Esophagus muscularis mucosa (tissue), 4 donors: Measurements from ENCODE around the gene TBCC. TPM values are rescaled to one million over a fixed set of nuclear protein-coding genes. Genes with fewer than 3 reads are reported as not detected.
A peak's percentile ranks its signal among the peaks of the same experiment; 100 is the strongest.

Experiments
- DNase-seq: peaks from one replicate; pipeline ENCODE4 v3.0.0-alpha.2; 2017; ENCODE audit errors: extremely low spot score
- H3K27ac ChIP-seq, 4 donors: fragments of 200-600 bp; sonication (generic); replicated peaks in 1 of 4; 1 replicate in 3 of 4; 2 replicates in 1 of 4; pipeline ENCODE4 v1.5.1; 2016 to 2019; ENCODE audit warnings: mild to moderate bottlenecking in 1 of 4
- H3K27me3 ChIP-seq, 4 donors: fragments of 200-600 bp; sonication (generic); one replicate each; pipeline versions ENCODE4 v1.5.1 to v1.6.0; 2016 to 2019
- H3K36me3 ChIP-seq, 4 donors: fragments of 200-600 bp; sonication (generic); one replicate each; pipeline ENCODE4 v1.5.1; 2016 to 2019
- H3K4me1 ChIP-seq, 4 donors: fragments of 200-600 bp; sonication (generic); one replicate each; pipeline ENCODE4 v1.5.1; 2016 to 2019
- H3K4me3 ChIP-seq, 4 donors: fragments of 200-600 bp; sonication (generic); 1 replicate in 2 of 4; 2 replicates in 2 of 4; pipeline ENCODE4 v1.5.1; 2016 to 2019; ENCODE audit warnings: mild to moderate bottlenecking in 4 of 4, moderate library complexity in 1 of 4
- H3K9me3 ChIP-seq, 4 donors: fragments of 200-600 bp; sonication (generic); 1 replicate in 3 of 4; 2 replicates in 1 of 4; pipeline ENCODE4 v1.5.1; 2016 to 2019
- EP300 ChIP-seq: sonication (generic); formaldehyde crosslinking; IDR thresholded peaks from one replicate; pipeline ENCODE4 v1.6.1; 2017; ENCODE audit warnings: antibody characterized with exemption
- POLR2A ChIP-seq: fragments of 450-650 bp; IDR thresholded peaks from one replicate; pipeline ENCODE4 v1.6.1; 2017; ENCODE audit warnings: antibody characterized with exemption, moderate library complexity, mild to moderate bottlenecking, low read depth
- POLR2AphosphoS5 ChIP-seq, 2 donors: sonication (generic); formaldehyde crosslinking; IDR thresholded peaks; one replicate each; pipeline ENCODE4 v1.6.1; 2017; ENCODE audit warnings: antibody characterized with exemption in 2 of 2
- WGBS: methylation state at CpG from one replicate; pipeline ENCODE4 v1.1.5; 2018; 5-methylcytosine and 5-hydroxymethylcytosine counted together
- intact Hi-C: fragments of 100-400 bp; cut with DNase I; formaldehyde crosslinking; loops from one replicate; pipeline ENCODE4 v1.15.1; 2023
- total RNA-seq, 4 donors: library from RNA; depleted of rRNA; stranded (reverse); fragments of >200 nt; gene quantifications; one replicate each; pipeline versions ENCODE4 v1.1.0 to v1.2.1, GENCODE V29; 2016
- TF ChIP-seq, protein P1 (sequence below), 3 experiments: fragments of 200-600 bp in 2 of 3; fragments of 450-650 bp in 1 of 3; sonication (generic) in 2 of 3; IDR thresholded peaks; one replicate each; pipeline ENCODE4 v1.5.1; 2017 to 2019; ENCODE audit warnings: antibody characterized with exemption in 3 of 3, mild to moderate bottlenecking in 2 of 3, moderate library complexity in 1 of 3

Gene TBCC, protein sequence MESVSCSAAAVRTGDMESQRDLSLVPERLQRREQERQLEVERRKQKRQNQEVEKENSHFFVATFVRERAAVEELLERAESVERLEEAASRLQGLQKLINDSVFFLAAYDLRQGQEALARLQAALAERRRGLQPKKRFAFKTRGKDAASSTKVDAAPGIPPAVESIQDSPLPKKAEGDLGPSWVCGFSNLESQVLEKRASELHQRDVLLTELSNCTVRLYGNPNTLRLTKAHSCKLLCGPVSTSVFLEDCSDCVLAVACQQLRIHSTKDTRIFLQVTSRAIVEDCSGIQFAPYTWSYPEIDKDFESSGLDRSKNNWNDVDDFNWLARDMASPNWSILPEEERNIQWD
- total RNA-seq, result 10 to 100 TPM; 33.2 to 41.9 (median 38.5) TPM

DNA sequence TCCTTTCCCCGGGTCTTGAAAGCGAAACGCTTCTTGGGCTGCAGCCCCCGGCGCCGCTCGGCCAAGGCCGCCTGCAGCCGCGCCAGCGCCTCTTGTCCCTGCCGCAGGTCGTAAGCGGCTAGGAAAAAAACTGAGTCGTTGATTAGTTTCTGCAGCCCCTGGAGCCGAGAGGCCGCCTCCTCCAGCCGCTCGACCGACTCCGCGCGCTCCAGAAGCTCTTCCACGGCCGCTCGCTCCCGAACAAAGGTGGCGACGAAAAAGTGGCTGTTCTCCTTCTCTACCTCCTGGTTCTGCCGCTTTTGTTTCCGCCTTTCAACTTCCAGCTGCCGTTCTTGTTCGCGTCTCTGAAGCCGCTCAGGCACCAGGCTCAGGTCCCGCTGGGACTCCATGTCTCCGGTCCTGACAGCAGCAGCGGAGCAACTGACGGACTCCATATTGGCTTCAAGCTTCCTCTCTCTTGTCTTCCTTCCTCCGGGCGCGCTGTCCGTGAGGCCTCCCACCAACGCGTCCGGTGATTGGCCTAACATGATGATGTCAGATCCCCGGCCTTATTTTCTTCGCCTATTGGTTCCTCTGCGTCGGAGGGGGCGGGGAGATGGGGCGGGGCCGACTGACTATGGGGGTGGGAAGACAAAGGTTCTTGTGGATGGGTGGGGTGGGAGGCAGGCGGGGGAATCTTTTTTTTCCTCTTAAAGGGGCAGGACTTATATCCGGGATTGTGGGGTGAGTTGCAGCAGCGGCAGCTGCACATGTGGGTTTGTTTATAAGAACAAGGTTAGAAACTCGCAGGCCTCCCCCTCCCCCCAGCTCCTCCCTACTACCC lies at the start of gene TBCC:
Gene TBCC (minus strand): TSS at position 464 of the 823 bp plus-strand sequence. CDS start 30 bp downstream, at position 434.
- intact Hi-C loops, result loop anchor here (2.0 to 10.0 kb wide), 3 partner anchors 41 to 131 kb away; partner anchors contain the start of gene RPL7L1
- Histone ChIP-seq H3K4me1 (peaks cover 26 to 60% (median 42%) of the 10 kb centered on the region in 4 donors), H3K27me3 (no peaks in the 10 kb centered on the region), H3K4me3 (peak within 1 kb of the TSS; percentile 91 to 98 (median 95)), H3K27ac (peak within 1 kb of the TSS; percentile 97 to 99 (median 98)), H3K9me3 (no peaks in the 10 kb centered on the region), H3K36me3 (no peaks in the 10 kb centered on the region)
- under 1% methylated on average over 46 of the region's 57 CpGs for WGBS
- peak; percentile 100 for DNase-seq
- TF ChIP-seq, protein P1, sequence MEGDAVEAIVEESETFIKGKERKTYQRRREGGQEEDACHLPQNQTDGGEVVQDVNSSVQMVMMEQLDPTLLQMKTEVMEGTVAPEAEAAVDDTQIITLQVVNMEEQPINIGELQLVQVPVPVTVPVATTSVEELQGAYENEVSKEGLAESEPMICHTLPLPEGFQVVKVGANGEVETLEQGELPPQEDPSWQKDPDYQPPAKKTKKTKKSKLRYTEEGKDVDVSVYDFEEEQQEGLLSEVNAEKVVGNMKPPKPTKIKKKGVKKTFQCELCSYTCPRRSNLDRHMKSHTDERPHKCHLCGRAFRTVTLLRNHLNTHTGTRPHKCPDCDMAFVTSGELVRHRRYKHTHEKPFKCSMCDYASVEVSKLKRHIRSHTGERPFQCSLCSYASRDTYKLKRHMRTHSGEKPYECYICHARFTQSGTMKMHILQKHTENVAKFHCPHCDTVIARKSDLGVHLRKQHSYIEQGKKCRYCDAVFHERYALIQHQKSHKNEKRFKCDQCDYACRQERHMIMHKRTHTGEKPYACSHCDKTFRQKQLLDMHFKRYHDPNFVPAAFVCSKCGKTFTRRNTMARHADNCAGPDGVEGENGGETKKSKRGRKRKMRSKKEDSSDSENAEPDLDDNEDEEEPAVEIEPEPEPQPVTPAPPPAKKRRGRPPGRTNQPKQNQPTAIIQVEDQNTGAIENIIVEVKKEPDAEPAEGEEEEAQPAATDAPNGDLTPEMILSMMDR (IDR thresholded peaks at IDR 0.05), result no peak
- peak; percentile 99 for TF ChIP-seq POLR2AphosphoS5 (IDR thresholded peaks at IDR 0.05)
- no peak for TF ChIP-seq EP300
- peak; percentile 80 for TF ChIP-seq POLR2A

DNA sequence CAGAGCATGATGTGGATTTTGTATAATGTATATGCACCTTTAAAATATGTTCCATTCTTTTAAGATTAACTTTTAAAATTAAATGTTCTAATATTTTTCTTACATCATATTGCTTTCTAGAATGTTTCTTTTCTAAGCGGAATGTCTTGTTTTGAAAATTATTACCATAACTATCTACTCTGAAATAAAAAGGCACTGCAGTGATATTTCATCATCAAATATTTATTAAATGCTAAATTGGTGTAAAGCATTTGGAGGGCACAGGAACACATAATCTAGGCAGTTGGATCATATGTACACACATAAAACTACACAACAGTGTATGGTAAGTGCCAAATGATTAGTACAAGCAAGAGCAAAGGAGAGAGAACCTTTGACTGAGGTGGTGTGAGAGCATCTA lies 49.7 kb upstream of the TBCC start:
- Histone ChIP-seq H3K36me3 (no peaks in the 10 kb centered on the region), H3K4me3 (no peak overlapping the region), H3K9me3 (no peaks in the 10 kb centered on the region), H3K4me1 (peaks cover 16 to 34% (median 30%) of the 10 kb centered on the region in 4 donors), H3K27ac (no peak overlapping the region), H3K27me3 (no peaks in the 10 kb centered on the region)
- intact Hi-C loops, result no loop called here
- no peak for DNase-seq
- 96% methylated on average over 1 of the region's 1 CpG for WGBS
- no peak for TF ChIP-seq POLR2AphosphoS5 (IDR thresholded peaks at IDR 0.05)
- no peak for TF ChIP-seq POLR2A
- TF ChIP-seq, protein P1 (IDR thresholded peaks at IDR 0.05), result no peak
- no peak for TF ChIP-seq EP300

- Histone ChIP-seq H3K27me3 (no peaks in the 10 kb centered on the region), H3K36me3 (no peaks in the 10 kb centered on the region), H3K4me1 (peaks cover 45 to 58% (median 54%) of the 10 kb centered on the region in 4 donors), H3K4me3 (no peak overlapping the region), H3K9me3 (no peaks in the 10 kb centered on the region), H3K27ac (peak overlapping the region in 3 of 4 donors; percentile 13 to 51 (median 36))
- intact Hi-C loops, result no loop called here
- WGBS, result 90% methylated on average over 3 of the region's 3 CpGs
- no peak for TF ChIP-seq POLR2A
- TF ChIP-seq EP300, result no peak
- no peak for TF ChIP-seq POLR2AphosphoS5 (IDR thresholded peaks at IDR 0.05)
- TF ChIP-seq, protein P1 (IDR thresholded peaks at IDR 0.05), result no peak
- no peak for DNase-seq
Measured at GRCh38 chr6:42791706-42792320, 45.9 kb upstream of the TBCC start.

GRCh38 chr6:42790549-42791181 lies 44.8 kb upstream of the TBCC start:
- Histone ChIP-seq H3K27ac (peak overlapping the region; percentile 13 to 58 (median 44)), H3K36me3 (no peaks in the 10 kb centered on the region), H3K9me3 (no peaks in the 10 kb centered on the region), H3K4me3 (no peak overlapping the region), H3K4me1 (peaks cover 57 to 69% (median 66%) of the 10 kb centered on the region in 4 donors), H3K27me3 (no peaks in the 10 kb centered on the region)
- no peak for TF ChIP-seq EP300
- TF ChIP-seq POLR2AphosphoS5 (IDR thresholded peaks at IDR 0.05), result no peak
- TF ChIP-seq, protein P1 (IDR thresholded peaks at IDR 0.05), result no peak
- no peak for TF ChIP-seq POLR2A
- 28% methylated on average over 5 of the region's 5 CpGs for WGBS
- intact Hi-C loops, result no loop called here
- no peak for DNase-seq
